ENCODE measurements around the gene DDX17.

The DDX17 gene

GRCh38 chr22:38481871-38482332 is 24.2 kb downstream of the DDX17 start:
- Histone ChIP-seq H3K4me2 (no peak overlapping the region), H3K9ac (no peak overlapping the region), H3K27me3 (ENCODE audit: insufficient read depth, low read depth) (no peaks in the 10 kb centered on the region), H3K36me3 (ENCODE audit: insufficient read depth) (peaks cover 24% of the 10 kb centered on the region; the same call in 1 of the 2 replicates), H4K20me1 (ENCODE audit: insufficient read depth) (no peaks in the 10 kb centered on the region; the same call in 1 of the 2 replicates), H2AFZ (ENCODE audit: low read depth) (no peak overlapping the region), H3K4me3 (IDR thresholded peaks at IDR 0.05; ENCODE audit: insufficient read depth, low read depth, low read length) (no peak overlapping the region), H3K79me2 (ENCODE audit: insufficient read depth, low read depth) (no peaks in the 10 kb centered on the region), H3K27ac (no peak overlapping the region), H3K4me1 (ENCODE audit: low read depth, poor library complexity, severe bottlenecking) (peaks cover 29% of the 10 kb centered on the region)
- TF ChIP-seq CTCF (conservative IDR thresholded peaks at IDR 0.05; ENCODE audit: low read depth, low read length), result no peak

- peaks cover 19% of the 10 kb centered on the region; the same call in 1 of the 2 replicates for H3K36me3 ChIP-seq (ENCODE audit: insufficient read depth)
- H4K20me1 ChIP-seq (ENCODE audit: insufficient read depth), result no peaks in the 10 kb centered on the region; the same call in 1 of the 2 replicates
- H3K4me1 ChIP-seq (ENCODE audit: low read depth, poor library complexity, severe bottlenecking), result peaks cover 23% of the 10 kb centered on the region
- no peak overlapping the region for H2AFZ ChIP-seq (ENCODE audit: low read depth)
- TF ChIP-seq CTCF (conservative IDR thresholded peaks at IDR 0.05; ENCODE audit: low read depth, low read length), result no peak
- no peak overlapping the region for H3K4me3 ChIP-seq (IDR thresholded peaks at IDR 0.05; ENCODE audit: insufficient read depth, low read depth, low read length)
- H3K27ac ChIP-seq, result no peak overlapping the region
- no peaks in the 10 kb centered on the region for H3K79me2 ChIP-seq (ENCODE audit: insufficient read depth, low read depth)
- no peaks in the 10 kb centered on the region for H3K27me3 ChIP-seq (ENCODE audit: insufficient read depth, low read depth)
- H3K4me2 ChIP-seq, result no peak overlapping the region
- no peak overlapping the region for H3K9ac ChIP-seq
Observed at GRCh38 chr22:38481162-38481870, 24.8 kb downstream of the DDX17 start.

GRCh38 chr22:38479096-38479837 is 26.8 kb downstream of the DDX17 start:
- H4K20me1 ChIP-seq (ENCODE audit: insufficient read depth), result no peaks in the 10 kb centered on the region; the same call in 1 of the 2 replicates
- no peak overlapping the region for H3K27ac ChIP-seq
- H3K9ac ChIP-seq, result no peak overlapping the region
- H3K27me3 ChIP-seq (ENCODE audit: insufficient read depth, low read depth), result no peaks in the 10 kb centered on the region
- no peak overlapping the region for H3K4me3 ChIP-seq (IDR thresholded peaks at IDR 0.05; ENCODE audit: insufficient read depth, low read depth, low read length)
- no peak overlapping the region for H3K4me2 ChIP-seq
- no peaks in the 10 kb centered on the region for H3K79me2 ChIP-seq (ENCODE audit: insufficient read depth, low read depth)
- H2AFZ ChIP-seq (ENCODE audit: low read depth), result no peak overlapping the region
- TF ChIP-seq CTCF (conservative IDR thresholded peaks at IDR 0.05; ENCODE audit: low read depth, low read length), result no peak
- H3K4me1 ChIP-seq (ENCODE audit: low read depth, poor library complexity, severe bottlenecking), result peaks cover 8% of the 10 kb centered on the region
- peaks cover 7% of the 10 kb centered on the region; the same call in 1 of the 2 replicates for H3K36me3 ChIP-seq (ENCODE audit: insufficient read depth)

GRCh38 chr22:38477585-38477984 is 28.5 kb downstream of the DDX17 start:
- H3K4me1 ChIP-seq (ENCODE audit: low read depth, poor library complexity, severe bottlenecking), result no peaks in the 10 kb centered on the region
- no peak overlapping the region for H3K4me3 ChIP-seq (IDR thresholded peaks at IDR 0.05; ENCODE audit: insufficient read depth, low read depth, low read length)
- H2AFZ ChIP-seq (ENCODE audit: low read depth), result no peak overlapping the region
- H3K4me2 ChIP-seq, result no peak overlapping the region
- H3K36me3 ChIP-seq (ENCODE audit: insufficient read depth), result no peaks in the 10 kb centered on the region
- no peak for TF ChIP-seq CTCF (conservative IDR thresholded peaks at IDR 0.05; ENCODE audit: low read depth, low read length)
- no peaks in the 10 kb centered on the region for H3K79me2 ChIP-seq (ENCODE audit: insufficient read depth, low read depth)
- no peak overlapping the region for H3K9ac ChIP-seq
- H3K27me3 ChIP-seq (ENCODE audit: insufficient read depth, low read depth), result no peaks in the 10 kb centered on the region
- no peaks in the 10 kb centered on the region for H4K20me1 ChIP-seq (ENCODE audit: insufficient read depth)
- no peak overlapping the region for H3K27ac ChIP-seq
